HG03175 (cell line): Measurements from ENCODE around the gene PRR13.

Experiments used
- ATAC-seq: cut with Tn5 transposase; IDR thresholded peaks from one replicate; pipeline ENCODE4 v1.9.1; 2021; ENCODE audit warnings: mild to moderate bottlenecking, moderate library complexity; ENCODE audit not compliant: unreplicated experiment

Gene PRR13

GRCh38 chr12:53492188-53492587 lies 50.7 kb downstream of the PRR13 start:
- no peak for ATAC-seq

GRCh38 chr12:53492830-53493609 lies 51.5 kb downstream of the PRR13 start:
- ATAC-seq: peak; percentile 96

- ATAC-seq: no peak
These were observed 52.3 kb downstream of the PRR13 start for GRCh38 chr12:53493610-53494391.
